B cell (primary cell): ENCODE data around the gene GNB5. TPM values are rescaled to one million over a fixed set of nuclear protein-coding genes. Genes with fewer than 3 reads are reported as not detected.

ENCODE experiments used
- ATAC-seq: fragments of 200-7000 bp; cut with Tn5 transposase; one replicate; pipeline ENCODE4 v1.10.0; 2021; ENCODE audit warnings: low read depth, mild to moderate bottlenecking, moderate number of reproducible peaks, moderate library complexity
- CTCF ChIA-PET: fragments of 350-600 bp; sonication (Branson Sonifier 250); formaldehyde crosslinking; loops from one replicate; lab custom pipeline; 2021; ENCODE audit warnings: antibody characterized with exemption, inconsistent platforms; lab: Charles Lee
- POLR2A ChIA-PET: fragments of 350-600 bp; sonication (Branson Sonifier 250); formaldehyde crosslinking; loops from one replicate; lab custom pipeline; 2021; ENCODE audit warnings: antibody characterized with exemption; lab: Charles Lee
- DNase-seq: peaks from one replicate; pipeline ENCODE4 v3.0.0; 2013
- H2AFZ ChIP-seq: 2 replicates; pipeline ENCODE4 v1.6.1; 2012; ENCODE audit warnings: mild to moderate bottlenecking, low read depth, low read length; ENCODE audit not compliant: insufficient read depth, poor library complexity, severe bottlenecking
- H3K27ac ChIP-seq, 2 donors: 1 replicate in 1 of 2; 2 replicates in 1 of 2; pipeline ENCODE4 v1.5.1; 2012 to 2013; ENCODE audit warnings: low read length in 2 of 2, mild to moderate bottlenecking in 2 of 2, moderate library complexity in 1 of 2
- H3K27me3 ChIP-seq, 4 experiments: fragments of 200-600 bp in 1 of 4; sonication (generic) in 1 of 4; replicated peaks in 1 of 4; 1 replicate in 2 of 4; 2 replicates in 2 of 4; pipeline versions ENCODE4 v1.6.1 to v1.7.0; 2013 to 2016; ENCODE audit warnings: low read length in 3 of 4, mild to moderate bottlenecking in 2 of 4, mixed read lengths in 1 of 4, moderate library complexity in 1 of 4; ENCODE audit not compliant: insufficient read depth in 4 of 4, control insufficient read depth in 3 of 4; ENCODE audit errors: control extremely low read depth in 1 of 4
- H3K36me3 ChIP-seq, 2 experiments: replicated peaks in 1 of 2; 1 replicate in 1 of 2; 2 replicates in 1 of 2; pipeline versions ENCODE4 v1.6.1 to v1.7.1; 2013; ENCODE audit warnings: low read length in 1 of 2; ENCODE audit not compliant: insufficient read depth in 2 of 2, control insufficient read depth in 1 of 2; ENCODE audit errors: control extremely low read depth in 1 of 2, extremely low read depth in 1 of 2
- H3K4me1 ChIP-seq, 2 donors: fragments of 200-600 bp in 1 of 2; sonication (generic) in 1 of 2; 1 replicate in 1 of 2; 2 replicates in 1 of 2; pipeline versions ENCODE4 v1.5.1 to v1.6.1; 2013 to 2017; ENCODE audit warnings: low read length in 2 of 2; ENCODE audit not compliant: control insufficient read depth in 2 of 2, insufficient read depth in 2 of 2
- H3K4me2 ChIP-seq: replicated peaks from 2 replicates; pipeline ENCODE3; 2012; ENCODE audit warnings: mild to moderate bottlenecking, low read depth, low read length; ENCODE audit not compliant: poor library complexity, severe bottlenecking
- H3K4me3 ChIP-seq, 5 experiments: fragments of 200-600 bp in 1 of 5; sonication (generic) in 1 of 5; 1 replicate in 3 of 5; 2 replicates in 2 of 5; pipeline versions ENCODE4 v1.5.1 to v1.7.0; 2011 to 2016; ENCODE audit warnings: low read length in 4 of 5, mild to moderate bottlenecking in 4 of 5, low read depth in 2 of 5, control low read depth in 1 of 5, moderate library complexity in 1 of 5; ENCODE audit not compliant: insufficient read depth in 1 of 5; ENCODE audit errors: control extremely low read depth in 1 of 5, extremely low read depth in 1 of 5
- H3K79me2 ChIP-seq: fragments of 200-600 bp; sonication (generic); one replicate; pipeline ENCODE4 v1.6.0; 2016; ENCODE audit warnings: low read length; ENCODE audit not compliant: control insufficient read depth, insufficient read depth
- H3K9ac ChIP-seq: fragments of 200-600 bp; sonication (generic); 2 replicates; pipeline ENCODE4 v1.6.1; 2017; ENCODE audit warnings: mild to moderate bottlenecking, low read length, moderate library complexity
- H3K9me3 ChIP-seq, 3 donors: one replicate each; pipeline versions ENCODE4 v1.6.1 to v1.7.1; 2013; ENCODE audit warnings: low read length in 2 of 3; ENCODE audit not compliant: control insufficient read depth in 2 of 3, insufficient read depth in 1 of 3; ENCODE audit errors: control extremely low read depth in 1 of 3
- H4K20me1 ChIP-seq: 2 replicates; pipeline ENCODE4 v1.6.0; 2012; ENCODE audit warnings: mild to moderate bottlenecking, low read length; ENCODE audit not compliant: insufficient read depth, control insufficient read depth, poor library complexity, severe bottlenecking
- H3K27ac Mint-ChIP-seq: one replicate; pipeline ENCODE4 v1.8.0; 2021; ENCODE audit warnings: mixed read lengths
- H3K27me3 Mint-ChIP-seq: one replicate; pipeline ENCODE4 v1.8.0; 2021; ENCODE audit warnings: mixed read lengths
- H3K4me1 Mint-ChIP-seq: one replicate; pipeline ENCODE4 v1.8.0; 2021; ENCODE audit warnings: mixed read lengths
- H3K4me3 Mint-ChIP-seq: one replicate; pipeline ENCODE4 v1.8.0; 2021; ENCODE audit warnings: mixed read lengths
- H3K9me3 Mint-ChIP-seq: one replicate; pipeline ENCODE4 v1.8.0; 2022; ENCODE audit warnings: mixed read lengths; ENCODE audit not compliant: insufficient read depth
- EZH2 ChIP-seq: IDR thresholded peaks from 2 replicates; pipeline ENCODE4 v1.6.1; 2012; ENCODE audit warnings: borderline replicate concordance, low read depth, mild to moderate bottlenecking, moderate library complexity, low read length; ENCODE audit not compliant: insufficient read depth, poor library complexity, severe bottlenecking
- WGBS: methylation state at CpG from one replicate; pipeline ENCODE4 v1.1.5; 2013; ENCODE audit warnings: missing lambda C conversion rate; ENCODE audit not compliant: insufficient coverage; 5-methylcytosine and 5-hydroxymethylcytosine counted together
- intact Hi-C: fragments of 100-400 bp; cut with micrococcal nuclease; formaldehyde crosslinking; loops from one replicate; pipeline ENCODE4 v1.10.0; 2022
- polyA plus RNA-seq: library from polyadenylated mRNA; depleted of rRNA; stranded (reverse); fragments of >200 nt; gene quantifications from 2 replicates; pipeline ENCODE4 v1.2.3, GENCODE V29; 2012
- total RNA-seq, 2 donors: library from RNA; stranded (reverse); fragments of 120-200 nt in 1 of 2; gene quantifications; 1 replicate in 1 of 2; 2 replicates in 1 of 2; pipeline versions ENCODE4 v1.2.3 to v1.2.4, GENCODE V29; 2013 to 2022
- TF ChIP-seq, protein P1 (sequence below): fragments of 200-600 bp; IDR thresholded peaks from one replicate; pipeline ENCODE4 v1.8.0; 2022; ENCODE audit warnings: antibody characterized with exemption, mild to moderate bottlenecking

The GNB5 gene
- total and polyA plus RNA-seq, 2 donors (not counting 1 experiment from before 2014, with no cell fraction given), result 58.5 to 142 TPM

DNA sequence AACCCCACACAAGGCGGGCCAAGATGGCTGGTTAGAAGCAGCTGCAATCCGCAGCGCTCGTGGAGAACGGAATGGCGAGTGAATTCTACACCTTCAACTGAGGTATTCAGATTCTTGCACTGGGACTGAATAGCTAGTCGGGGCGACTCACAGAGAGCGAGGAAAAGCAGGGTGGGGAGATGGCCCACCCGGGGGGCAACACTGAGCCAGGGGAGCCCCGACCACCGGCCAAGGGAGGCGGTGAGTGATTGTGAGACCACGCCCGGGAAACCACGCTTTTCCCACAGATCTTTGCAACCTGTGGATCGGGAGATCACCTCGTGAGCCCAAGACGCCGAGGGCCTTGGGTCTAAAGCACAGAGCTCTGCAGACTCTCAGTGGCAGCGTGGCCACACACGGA, 28.3 kb downstream of the GNB5 start:
- TF ChIP-seq, protein P1, sequence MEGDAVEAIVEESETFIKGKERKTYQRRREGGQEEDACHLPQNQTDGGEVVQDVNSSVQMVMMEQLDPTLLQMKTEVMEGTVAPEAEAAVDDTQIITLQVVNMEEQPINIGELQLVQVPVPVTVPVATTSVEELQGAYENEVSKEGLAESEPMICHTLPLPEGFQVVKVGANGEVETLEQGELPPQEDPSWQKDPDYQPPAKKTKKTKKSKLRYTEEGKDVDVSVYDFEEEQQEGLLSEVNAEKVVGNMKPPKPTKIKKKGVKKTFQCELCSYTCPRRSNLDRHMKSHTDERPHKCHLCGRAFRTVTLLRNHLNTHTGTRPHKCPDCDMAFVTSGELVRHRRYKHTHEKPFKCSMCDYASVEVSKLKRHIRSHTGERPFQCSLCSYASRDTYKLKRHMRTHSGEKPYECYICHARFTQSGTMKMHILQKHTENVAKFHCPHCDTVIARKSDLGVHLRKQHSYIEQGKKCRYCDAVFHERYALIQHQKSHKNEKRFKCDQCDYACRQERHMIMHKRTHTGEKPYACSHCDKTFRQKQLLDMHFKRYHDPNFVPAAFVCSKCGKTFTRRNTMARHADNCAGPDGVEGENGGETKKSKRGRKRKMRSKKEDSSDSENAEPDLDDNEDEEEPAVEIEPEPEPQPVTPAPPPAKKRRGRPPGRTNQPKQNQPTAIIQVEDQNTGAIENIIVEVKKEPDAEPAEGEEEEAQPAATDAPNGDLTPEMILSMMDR, result no peak
- no peak for TF ChIP-seq EZH2
- H3K4me3 Mint-ChIP-seq, result no peak overlapping the region
- H3K27ac Mint-ChIP-seq, result no peak overlapping the region
- Histone ChIP-seq H3K9ac (no peak overlapping the region), H3K4me3 (no peak overlapping the region), H3K36me3 (peaks cover 0 to 54% of the 10 kb centered on the region in 2 experiments), H3K9me3 (no peaks in the 10 kb centered on the region), H3K79me2 (peaks cover 90% of the 10 kb centered on the region), H3K4me1 (peaks cover 8 to 11% of the 10 kb centered on the region in 2 donors), H3K27me3 (no peaks in the 10 kb centered on the region), H3K27ac (no peak overlapping the region), H3K4me2 (no peak overlapping the region), H4K20me1 (peaks cover 64% of the 10 kb centered on the region), H2AFZ (no peak overlapping the region)
- no peaks in the 10 kb centered on the region for H3K27me3 Mint-ChIP-seq
- peaks cover 32% of the 10 kb centered on the region for H3K4me1 Mint-ChIP-seq
- WGBS, result 94% methylated on average over 22 of the region's 22 CpGs
- intact Hi-C loops, result loop anchor here (1.0 kb wide), 2 partner anchors 45 to 64 kb away; no protein-coding TSS in a partner anchor
- CTCF ChIA-PET, result interaction anchor here (0.6 to 3.3 kb wide), 13 partner anchors 9 to 99 kb away, joined by 3 to 21 read pairs (median 4); no protein-coding TSS in a partner anchor
- H3K9me3 Mint-ChIP-seq, result no peaks in the 10 kb centered on the region
- ATAC-seq, result no peak
- no peak for DNase-seq
- POLR2A ChIA-PET, result interaction anchor here (0.6 to 1.0 kb wide), 2 partner anchors 24 to 67 kb away, joined by 3 read pairs; no protein-coding TSS in a partner anchor

DNA sequence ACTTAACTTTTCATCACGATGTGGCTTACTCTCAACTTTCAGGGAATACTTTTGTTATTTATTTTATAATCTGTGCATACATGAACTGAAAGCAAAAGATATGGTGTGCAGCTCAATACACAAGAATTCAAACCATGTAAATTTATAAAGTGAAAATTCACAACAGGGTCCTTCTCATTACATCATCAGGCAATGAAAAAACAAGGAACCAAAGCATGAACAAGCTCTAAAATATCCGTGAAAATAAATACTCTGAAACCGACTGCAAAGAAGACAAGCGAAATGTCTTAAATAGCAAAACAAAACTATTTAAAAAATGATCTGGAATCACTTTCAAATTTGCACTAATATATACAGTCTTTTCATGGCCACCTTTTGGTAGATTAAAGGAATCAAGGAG, 28.9 kb downstream of the GNB5 start:
- peaks cover 0 to 54% of the 10 kb centered on the region in 2 experiments for H3K36me3 ChIP-seq
- CTCF ChIA-PET, result interaction anchor here (0.8 to 3.3 kb wide), 6 partner anchors 9 to 66 kb away, joined by 3 to 21 read pairs (median 4); no protein-coding TSS in a partner anchor
- DNase-seq (no peak), ATAC-seq (no peak)
- no peak overlapping the region for H3K4me2 ChIP-seq
- H3K9me3 ChIP-seq, result no peaks in the 10 kb centered on the region
- H3K4me1 ChIP-seq, result peaks cover 7 to 11% of the 10 kb centered on the region in 2 donors
- no CpG with 5 or more reads among the region's 4 CpGs for WGBS
- peaks cover 89% of the 10 kb centered on the region for H3K79me2 ChIP-seq
- Mint-ChIP-seq H3K27me3 (no peaks in the 10 kb centered on the region), H3K4me1 (peaks cover 28% of the 10 kb centered on the region), H3K9me3 (no peaks in the 10 kb centered on the region), H3K4me3 (no peak overlapping the region), H3K27ac (no peak overlapping the region)
- no peak overlapping the region for H3K9ac ChIP-seq
- no peak overlapping the region for H2AFZ ChIP-seq
- H3K4me3 ChIP-seq, result no peak overlapping the region
- POLR2A ChIA-PET, result interaction anchor here (0.6 to 1.0 kb wide), 2 partner anchors 25 to 66 kb away, joined by 3 read pairs; no protein-coding TSS in a partner anchor
- no peak for TF ChIP-seq EZH2
- peaks cover 61% of the 10 kb centered on the region for H4K20me1 ChIP-seq
- H3K27ac ChIP-seq, result no peak overlapping the region
- intact Hi-C loops, result no loop called here
- H3K27me3 ChIP-seq, result no peaks in the 10 kb centered on the region
